ENCODE data around the gene CHRNA1.

GRCh38 chr2:174781996-174782395 lies 17.7 kb upstream of the CHRNA1 start:
- TF ChIP-seq CTCF (IDR thresholded peaks at IDR 0.05; ENCODE audit: low read depth, low read length) (no peak), EZH2phosphoT487 (IDR thresholded peaks at IDR 0.05; ENCODE audit: low read depth) (no peak)

Measured in OCI-LY3 (cell line).